ENCODE measurements around the gene ZRANB2. TPM values are rescaled to one million over a fixed set of nuclear protein-coding genes. Genes with fewer than 3 reads are reported as not detected.
A peak's percentile ranks its signal among the peaks of the same experiment; 100 is the strongest.

Gene ZRANB2
- polyA plus RNA-seq (ENCODE audit: insufficient read length in 4 of 4): 100 to 1,000 TPM; 150 to 214 (median 183) TPM

- peak; percentile 89 to 94 (median 91) for DNase-seq (ENCODE audit: low read depth in 4 of 4, low spot score in 3 of 4)
Observed at GRCh38 chr1:71080739-71081696, at the start of gene ZRANB2. TSS of gene ZRANB2 (minus strand) at chr1:71081035. CDS start at chr1:71080995, 40 bp downstream.

- DNase-seq (ENCODE audit: low read depth in 4 of 4, low spot score in 3 of 4): no peak
Observed at GRCh38 chr1:71128060-71128459, 47.2 kb upstream of the ZRANB2 start.

- DNase-seq (ENCODE audit: low read depth in 4 of 4, low spot score in 3 of 4): no peak
Observed at GRCh38 chr1:71118086-71118485, 37.3 kb upstream of the ZRANB2 start.

- no peak for DNase-seq (ENCODE audit: low read depth in 4 of 4, low spot score in 3 of 4)
Observed at GRCh38 chr1:71116729-71117128, 35.9 kb upstream of the ZRANB2 start.

GRCh38 chr1:71106658-71107322 lies 26.0 kb upstream of the ZRANB2 start:
- no peak for DNase-seq (ENCODE audit: low read depth in 4 of 4, low spot score in 3 of 4)

GRCh38 chr1:71104417-71104816 lies 23.6 kb upstream of the ZRANB2 start:
- DNase-seq (ENCODE audit: low read depth in 4 of 4, low spot score in 3 of 4): no peak

DNA sequence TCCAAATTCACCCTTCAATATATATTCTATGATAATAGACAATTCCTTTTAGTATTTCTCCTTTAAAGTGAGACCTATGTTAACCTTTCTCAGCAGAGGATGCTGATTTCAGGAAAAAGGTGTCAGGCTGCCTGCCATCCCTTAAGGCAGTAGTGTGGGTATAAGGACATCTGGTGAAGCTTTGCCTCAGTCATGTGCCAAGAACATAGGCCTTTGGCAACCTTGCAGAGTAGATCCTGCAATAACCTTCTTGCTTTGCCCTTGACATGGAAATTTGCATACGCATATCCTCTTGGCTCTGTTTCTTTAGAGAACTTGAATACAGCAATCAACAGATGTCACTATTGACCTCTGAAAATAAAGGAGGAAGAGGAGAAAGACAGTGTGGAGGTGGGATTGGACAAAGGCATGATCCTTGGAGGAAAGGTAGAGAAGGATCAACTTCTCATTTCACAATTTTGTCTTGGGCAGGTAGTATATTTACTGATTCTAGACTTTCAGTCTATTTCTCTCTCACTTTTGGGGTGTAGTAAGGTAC lies 21.1 kb upstream of the ZRANB2 start:
- DNase-seq (ENCODE audit: low read depth in 4 of 4, low spot score in 3 of 4): no peak

- DNase-seq (ENCODE audit: low read depth in 4 of 4, low spot score in 3 of 4): no peak
Observed at GRCh38 chr1:71097428-71097827, 16.6 kb upstream of the ZRANB2 start.

- DNase-seq (ENCODE audit: low read depth in 4 of 4, low spot score in 3 of 4): no peak
Observed at GRCh38 chr1:71094913-71095312, 14.1 kb upstream of the ZRANB2 start.

GRCh38 chr1:71093938-71094337 lies 13.1 kb upstream of the ZRANB2 start:
- no peak for DNase-seq (ENCODE audit: low read depth in 4 of 4, low spot score in 3 of 4)

DNA sequence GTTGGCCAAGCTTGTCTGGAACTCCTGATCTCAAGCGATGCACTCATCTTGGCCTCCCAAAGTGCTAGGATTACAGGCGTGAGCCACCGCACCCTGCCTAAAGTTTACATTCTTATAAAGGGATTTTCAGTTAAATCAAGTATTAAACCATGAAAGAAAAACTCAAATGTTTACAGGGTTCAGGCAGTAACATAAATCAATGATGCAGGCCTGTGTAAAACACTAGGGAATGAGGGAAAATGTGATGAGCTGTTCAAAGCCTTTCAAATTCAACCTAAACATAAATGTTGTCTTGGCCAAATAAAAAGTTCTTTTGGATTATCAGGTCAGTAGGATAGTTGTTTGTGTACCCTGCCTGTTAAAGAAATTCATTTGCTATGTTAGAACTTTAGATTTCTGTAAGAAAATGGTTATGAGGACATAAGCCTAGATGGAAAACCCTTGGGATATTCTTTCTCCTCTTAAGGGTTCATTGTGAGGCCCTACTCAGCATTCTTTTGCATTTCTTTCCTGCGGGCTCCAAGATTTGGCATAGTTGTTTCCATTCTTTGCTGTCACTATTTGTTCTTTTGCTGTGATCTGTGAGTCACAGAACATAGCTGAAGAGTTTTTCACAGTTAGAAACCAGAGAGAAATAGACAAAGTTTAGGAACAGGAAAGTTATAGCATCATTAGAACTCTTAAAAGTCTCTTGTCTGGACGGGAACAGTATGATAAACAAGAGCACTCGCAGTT lies 8.9 kb upstream of the ZRANB2 start:
- DNase-seq (ENCODE audit: low read depth in 4 of 4, low spot score in 3 of 4): no peak

DNA sequence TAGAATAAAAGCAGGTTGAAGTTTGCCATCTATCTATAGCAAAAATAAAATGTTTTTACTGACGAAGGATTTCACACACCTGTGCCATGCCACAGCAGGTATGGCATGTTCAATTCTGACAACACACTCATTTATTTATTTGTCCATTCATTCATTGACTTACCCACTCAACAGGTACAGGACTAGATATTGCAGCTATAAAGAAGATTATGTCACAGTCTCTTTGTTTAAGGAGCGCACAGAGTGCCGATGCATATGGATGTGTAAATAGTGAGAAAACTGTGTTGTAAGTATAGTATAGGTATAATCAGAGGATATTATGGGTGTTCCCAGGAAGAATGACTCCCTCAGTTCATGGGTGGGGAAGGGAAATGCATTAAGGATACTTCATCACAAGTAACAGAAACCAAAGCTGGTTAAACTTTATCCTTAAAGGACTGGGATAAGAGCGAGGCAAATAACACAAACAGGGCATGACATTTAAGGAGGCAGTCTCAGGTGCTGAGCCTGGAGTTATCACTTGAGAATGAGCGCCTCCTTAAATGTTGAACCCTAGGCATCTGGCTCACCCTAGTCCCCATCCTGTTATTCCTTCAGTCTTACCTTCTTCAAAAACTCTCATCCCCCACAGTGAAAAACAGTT lies 7.9 kb upstream of the ZRANB2 start:
- DNase-seq (ENCODE audit: low read depth in 4 of 4, low spot score in 3 of 4): no peak

- DNase-seq (ENCODE audit: low read depth in 4 of 4, low spot score in 3 of 4): no peak
Observed at GRCh38 chr1:71087713-71088112, 6.9 kb upstream of the ZRANB2 start.

- DNase-seq (ENCODE audit: low read depth in 4 of 4, low spot score in 3 of 4): no peak
Observed at GRCh38 chr1:71087060-71087459, 6.2 kb upstream of the ZRANB2 start.

GRCh38 chr1:71086331-71086730 lies 5.5 kb upstream of the ZRANB2 start:
- DNase-seq (ENCODE audit: low read depth in 4 of 4, low spot score in 3 of 4): no peak

- DNase-seq (ENCODE audit: low read depth in 4 of 4, low spot score in 3 of 4): no peak
Observed at GRCh38 chr1:71083271-71083670, 2.4 kb upstream of the ZRANB2 start.

GRCh38 chr1:71081697-71082080 lies 854 bp upstream of the ZRANB2 start:
- no peak for DNase-seq (ENCODE audit: low read depth in 4 of 4, low spot score in 3 of 4)

- DNase-seq (ENCODE audit: low read depth in 4 of 4, low spot score in 3 of 4): peak in 1 of 4 donors; percentile 4
Observed at GRCh38 chr1:71080230-71080738, 551 bp downstream of the ZRANB2 start.

GRCh38 chr1:71074681-71075080 lies 6.2 kb downstream of the ZRANB2 start:
- DNase-seq (ENCODE audit: low read depth in 4 of 4, low spot score in 3 of 4): no peak

- no peak for DNase-seq (ENCODE audit: low read depth in 4 of 4, low spot score in 3 of 4)
Observed at GRCh38 chr1:71072273-71072672, 8.6 kb downstream of the ZRANB2 start.
